K562 (cell line): ENCODE data around the gene ARMH1. TPM values are rescaled to one million over a fixed set of nuclear protein-coding genes. Genes with fewer than 3 reads are reported as not detected.

Experiments used
- ATF6 ChIP-seq: sonication (generic); formaldehyde crosslinking; IDR thresholded peaks from 2 replicates; pipeline ENCODE4 v1.4.0; 2020; ENCODE audit warnings: mild to moderate bottlenecking, missing genetic modification reagents
- DLX4 ChIP-seq: fragments of 250-450 bp; sonication (Bioruptor Pico); IDR thresholded peaks from 2 replicates; pipeline ENCODE4 v1.6.1; 2021; ENCODE audit warnings: mild to moderate bottlenecking
- E2F4 ChIP-seq: sonication (generic); formaldehyde crosslinking; IDR thresholded peaks from 2 replicates; pipeline ENCODE4 v1.8.0; 2022; ENCODE audit warnings: mild to moderate bottlenecking, low read depth, missing genetic modification reagents
- ETS2 ChIP-seq: IDR thresholded peaks from 2 replicates; pipeline ENCODE4 v1.6.1; 2016; ENCODE audit warnings: borderline replicate concordance, missing genetic modification characterization, mild to moderate bottlenecking, moderate library complexity, missing compliant biosample characterization; ENCODE audit not compliant: poor library complexity, severe bottlenecking
- HNRNPH1 ChIP-seq: fragments of 200-400 bp; formaldehyde crosslinking; optimal IDR thresholded peaks from 2 replicates; pipeline ENCODE3; 2017; ENCODE audit warnings: low read depth, mild to moderate bottlenecking, low read length, moderate library complexity
- KHSRP ChIP-seq: fragments of 450-650 bp; IDR thresholded peaks from 2 replicates; pipeline ENCODE4 v1.6.1; 2017
- MAFK ChIP-seq: IDR thresholded peaks from 2 replicates; pipeline ENCODE4 v1.6.1; 2011; ENCODE audit warnings: low read length, improper control_type of control experiment
- MED1 ChIP-seq: sonication (generic); formaldehyde crosslinking; IDR thresholded peaks from 2 replicates; pipeline ENCODE4 v1.8.1; 2023; ENCODE audit warnings: missing genetic modification reagents, borderline replicate concordance
- NFIX ChIP-seq: fragments of 250-450 bp; sonication (Bioruptor Pico); IDR thresholded peaks from 2 replicates; pipeline ENCODE4 v1.4.0; 2020; ENCODE audit warnings: low read depth, mild to moderate bottlenecking, moderate library complexity
- PHF20 ChIP-seq: fragments of 450-650 bp; IDR thresholded peaks from 2 replicates; pipeline ENCODE4 v1.6.1; 2018; ENCODE audit not compliant: partially characterized antibody
- RCOR1 ChIP-seq, 2 experiments: IDR thresholded peaks; 2 replicates each; pipeline ENCODE4 v1.6.1; 2012; ENCODE audit warnings: low read depth in 2 of 2, low read length in 2 of 2, borderline replicate concordance in 1 of 2, improper control_type of control experiment in 1 of 2
- USF1 ChIP-seq: sonication (generic); formaldehyde crosslinking; IDR thresholded peaks from 2 replicates; pipeline ENCODE4 v1.9.0; 2022; ENCODE audit warnings: mild to moderate bottlenecking, missing genetic modification reagents
- ZNF134 ChIP-seq: fragments of 250-450 bp; sonication (Bioruptor Pico); conservative IDR thresholded peaks from 2 replicates; pipeline ENCODE4 v1.4.0; 2020
- ZNF511 ChIP-seq: sonication (generic); formaldehyde crosslinking; IDR thresholded peaks from 2 replicates; pipeline ENCODE4 v1.8.0; 2022; ENCODE audit warnings: mild to moderate bottlenecking, missing genetic modification reagents
- ZNF57 ChIP-seq: fragments of 450-650 bp; formaldehyde crosslinking; IDR thresholded peaks from 2 replicates; pipeline ENCODE4 v1.4.0; 2020; ENCODE audit warnings: mild to moderate bottlenecking, moderate library complexity
- ZNF592 ChIP-seq: fragments of 450-650 bp; IDR thresholded peaks from 2 replicates; pipeline ENCODE4 v1.6.1; 2017; ENCODE audit warnings: antibody characterized with exemption, mild to moderate bottlenecking
- polyA plus RNA-seq, 8 experiments: library from polyadenylated mRNA; depleted of rRNA in 4 of 8; stranded (reverse) in 5 of 8; unstranded in 3 of 8; fragments of >200 nt; fragmentation: Nextera tagmentation in 2 of 8; fragmentation: Illumina TruSeq in 1 of 8; extraction: Ambion mirVana in 2 of 8; extraction: Trizol in 1 of 8; gene quantifications; 2 replicates each; pipeline versions ENCODE4 v1.2.1 to v1.2.3, GENCODE V29; 2011 to 2014; ENCODE audit warnings: inconsistent platforms in 1 of 8, missing spikeins in 1 of 8
- total RNA-seq, 7 experiments: library from RNA; depleted of rRNA in 6 of 7; stranded (reverse); fragments of >200 nt in 6 of 7; fragmentation: Illumina TruSeq in 2 of 7; extraction: Trizol in 2 of 7; gene quantifications; 2 replicates each; pipeline versions ENCODE4 v1.2.1 to v1.2.3, GENCODE V29; 2011 to 2021; ENCODE audit warnings: low replicate concordance in 1 of 7

The ARMH1 gene
- total and polyA plus RNA-seq, 9 of the 15 experiments (the other 6 are each of a cell fraction or from before 2014, with no cell fraction given), result 0.41 TPM; not detected in 8

GRCh38 chr1:44730741-44731512 is 56.4 kb downstream of the ARMH1 start, which contains the start of gene RNU5D-1 (continued):
- TF ChIP-seq MED1, result peak; percentile 97
- TF ChIP-seq PHF20, result peak; percentile 68
- peak in 1 of 2 experiments; percentile 83; a peak in 2 of 4 replicates for TF ChIP-seq RCOR1 (IDR thresholded peaks at IDR 0.05; ENCODE audit: borderline replicate concordance in 1 of 2, low read depth in 2 of 2, low read length in 2 of 2)
- TF ChIP-seq KHSRP, result peak; percentile 93
- peak; percentile 26; the same call in 1 of the 2 replicates for TF ChIP-seq ZNF511 (CRISPR knock-in tag)
- no peak for TF ChIP-seq ATF6
- TF ChIP-seq USF1 (CRISPR knock-in tag), result no peak
- peak; percentile 89 for TF ChIP-seq ZNF592
- TF ChIP-seq HNRNPH1, result peak; percentile 84
- peak; percentile 67; the same call in 1 of the 2 replicates for TF ChIP-seq ZNF134 (CRISPR knock-in tag)
- peak; percentile 39; the same call in 1 of the 2 replicates for TF ChIP-seq E2F4 (CRISPR knock-in tag)
- TF ChIP-seq MAFK, result peak; percentile 76
- peak; percentile 3; the same call in 1 of the 2 replicates for TF ChIP-seq NFIX (CRISPR knock-in tag)
- TF ChIP-seq ETS2 (tag), result peak; percentile 6
- TF ChIP-seq DLX4, result peak; percentile 97
- TF ChIP-seq ZNF57, result peak; percentile 97
